Suppressor macrophage treated with lipopolysaccharide for 1 hour (primary cell): Measurements from ENCODE around the gene BEX5.
"Not testable (repeated sequence)": the region's sequence is repeated elsewhere in the genome, so short reads cannot be mapped to it uniquely, and the experiment has no call there.

ENCODE experiments used
- DNase-seq, 3 donors: peaks; one replicate each; pipeline ENCODE4 v3.0.0-alpha.2; 2020 to 2022

The BEX5 gene

GRCh38 chrX:102155806-102156179 lies at the start of gene BEX5:
BEX5 (minus strand) TSS chrX:102155977; CDS start chrX:102154265, 1,712 bp downstream.
- DNase-seq = peak; percentile 36 to 58 (median 51)

- DNase-seq = no peak
Measured at GRCh38 chrX:102185967-102186720, 30.4 kb upstream of the BEX5 start.

DNA sequence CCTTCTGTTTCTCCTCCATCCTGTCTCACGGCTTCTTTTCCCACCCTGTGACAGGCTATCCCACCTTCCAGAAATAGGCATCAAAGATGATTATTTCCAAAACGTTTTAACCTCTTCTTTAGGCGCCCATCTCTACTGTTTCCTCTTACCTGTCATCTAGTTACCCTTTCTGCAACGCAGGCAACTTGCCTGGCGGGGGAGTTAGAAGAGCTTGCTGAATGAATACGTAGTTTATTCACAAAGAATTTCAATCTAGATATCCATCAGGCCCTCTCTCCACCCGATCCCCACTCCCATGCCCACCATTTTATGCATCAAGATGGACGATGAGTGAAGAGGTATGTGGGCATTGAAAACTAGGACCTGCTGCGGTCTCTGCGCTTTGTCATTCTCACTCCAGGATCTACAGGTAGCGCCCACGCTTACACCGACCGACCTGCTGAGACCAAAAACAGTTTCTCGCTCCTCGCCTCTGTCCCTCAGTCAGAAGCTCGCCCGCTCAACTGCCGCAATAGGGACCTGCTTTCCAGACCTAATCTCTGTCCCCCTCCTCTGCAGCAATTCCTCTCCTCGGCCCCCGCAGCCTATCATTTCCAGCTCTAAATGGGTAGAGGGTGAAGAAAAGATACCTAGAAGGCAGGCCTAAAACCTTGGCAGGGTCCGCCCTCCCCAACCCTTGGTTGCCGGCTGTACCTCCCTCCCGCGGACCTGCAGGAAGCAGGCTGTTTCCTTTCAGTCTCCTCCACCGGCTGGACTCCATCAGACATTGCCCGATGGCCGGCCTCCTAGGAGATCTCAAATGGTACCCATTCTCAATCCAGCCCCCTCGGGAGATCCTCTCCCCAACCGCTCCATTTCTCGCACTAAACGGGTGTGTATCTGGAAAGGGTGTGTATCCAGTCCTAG lies 624 bp downstream of the BEX5 start:
- peak in 1 of 3 donors; percentile 0 for DNase-seq

DNA sequence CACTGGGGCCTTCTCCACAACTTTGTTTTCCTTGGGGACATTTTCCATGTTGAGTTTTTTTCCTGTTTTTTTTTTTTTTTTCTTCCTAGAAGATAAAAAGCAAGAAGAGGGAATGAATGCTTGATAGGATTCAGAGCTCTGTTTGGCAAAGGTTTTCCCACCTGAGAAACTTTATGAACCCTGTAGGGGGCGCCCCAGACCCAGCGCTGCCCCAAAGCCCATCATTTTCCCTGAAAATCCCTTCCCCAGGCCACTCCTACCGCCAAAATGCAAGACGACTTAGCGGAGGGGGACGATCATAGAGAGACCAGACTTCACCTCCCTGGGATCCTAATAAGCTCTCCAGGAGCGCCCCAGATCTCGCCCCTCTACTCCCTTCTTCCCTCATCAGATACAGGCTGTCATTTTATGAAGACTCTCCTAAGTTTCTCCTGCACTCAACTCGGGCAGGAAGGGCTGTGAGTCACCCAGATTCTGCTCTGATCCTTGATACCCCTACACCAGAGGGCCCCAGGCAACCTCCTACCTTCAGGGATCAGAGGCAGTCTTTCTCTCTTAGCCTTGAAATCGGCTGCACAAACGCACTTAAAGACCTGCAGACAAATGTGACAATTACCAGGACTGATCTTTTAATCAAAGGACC lies 1.4 kb downstream of the BEX5 start:
- no peak for DNase-seq

DNA sequence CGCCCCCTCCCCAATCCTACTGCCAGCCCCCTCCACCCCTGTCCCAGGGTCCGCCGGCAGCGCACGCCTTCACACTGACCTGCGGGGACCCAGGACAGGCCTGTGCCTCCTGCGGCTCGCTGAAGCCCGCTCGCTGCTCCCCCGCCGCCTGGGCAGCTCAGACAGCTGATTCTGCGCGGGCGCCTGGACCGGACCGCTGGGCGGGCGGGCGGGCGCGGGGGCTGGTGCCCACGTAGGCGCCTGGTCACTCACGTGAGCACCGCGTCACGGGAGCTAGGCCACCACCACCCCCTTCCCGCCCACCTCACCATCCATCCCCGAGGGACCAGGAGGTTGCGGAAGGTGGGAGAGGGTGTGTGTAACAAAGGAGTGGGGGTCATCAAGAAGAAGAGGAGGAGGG lies 13.5 kb downstream of the BEX5 start, which contains the start of gene TCEAL6:
TSS of gene TCEAL6 (minus strand) at position 208 of the 400 bp plus-strand sequence.
- DNase-seq = not testable (repeated sequence)

- not testable (repeated sequence) for DNase-seq
Measured at GRCh38 chrX:102141631-102142030, 14.1 kb downstream of the BEX5 start.

- DNase-seq = not testable (repeated sequence)
Measured at GRCh38 chrX:102140876-102141275, 14.9 kb downstream of the BEX5 start.

- DNase-seq = no peak
Measured at GRCh38 chrX:102138064-102138463, 17.7 kb downstream of the BEX5 start.

- DNase-seq = peak in 1 of 3 donors; percentile 5
Measured at GRCh38 chrX:102129473-102129872, 26.3 kb downstream of the BEX5 start.

DNA sequence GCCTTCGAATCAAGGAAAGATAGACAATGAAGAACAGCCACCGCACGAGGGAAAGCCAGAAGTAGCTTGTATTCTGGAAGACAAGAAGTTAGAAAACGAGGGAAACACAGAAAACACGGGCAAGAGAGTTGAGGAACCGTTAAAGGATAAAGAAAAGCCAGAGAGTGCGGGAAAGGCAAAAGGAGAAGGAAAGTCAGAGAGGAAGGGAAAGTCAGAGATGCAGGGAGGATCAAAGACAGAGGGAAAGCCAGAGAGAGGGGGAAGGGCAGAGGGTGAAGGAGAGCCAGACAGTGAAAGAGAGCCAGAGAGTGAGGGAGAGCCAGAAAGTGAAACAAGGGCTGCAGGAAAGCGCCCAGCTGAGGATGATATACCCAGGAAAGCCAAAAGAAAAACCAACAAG lies 28.9 kb downstream of the BEX5 start:
- DNase-seq = no peak

GRCh38 chrX:102126080-102126818 lies 29.5 kb downstream of the BEX5 start:
- not testable (repeated sequence) for DNase-seq

DNA sequence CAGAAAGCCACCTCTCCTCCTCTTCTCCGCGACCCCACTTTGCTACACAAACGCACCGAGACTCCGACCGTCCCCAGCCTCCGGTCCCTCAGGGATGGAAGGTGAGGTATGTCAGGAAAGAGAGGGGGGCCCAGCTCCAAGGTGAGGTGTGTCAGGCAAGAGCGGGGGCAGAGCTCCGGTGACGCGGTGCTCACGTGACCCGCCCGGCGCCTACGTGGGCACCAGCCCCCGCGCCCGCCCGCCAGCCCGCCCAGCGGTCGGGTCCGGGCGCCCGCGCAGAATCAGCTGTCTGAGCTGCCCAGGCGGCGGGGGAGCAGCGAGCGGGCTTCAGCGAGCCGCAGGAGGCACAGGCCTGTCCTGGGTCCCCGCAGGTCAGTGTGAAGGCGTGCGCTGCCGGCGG lies 30.3 kb downstream of the BEX5 start, which contains the start of gene TCEAL2:
TSS of gene TCEAL2 (plus strand) at position 244 of the 400 bp plus-strand sequence. CDS start 1,152 bp downstream, outside the sequence.
- DNase-seq = not testable (repeated sequence)

DNA sequence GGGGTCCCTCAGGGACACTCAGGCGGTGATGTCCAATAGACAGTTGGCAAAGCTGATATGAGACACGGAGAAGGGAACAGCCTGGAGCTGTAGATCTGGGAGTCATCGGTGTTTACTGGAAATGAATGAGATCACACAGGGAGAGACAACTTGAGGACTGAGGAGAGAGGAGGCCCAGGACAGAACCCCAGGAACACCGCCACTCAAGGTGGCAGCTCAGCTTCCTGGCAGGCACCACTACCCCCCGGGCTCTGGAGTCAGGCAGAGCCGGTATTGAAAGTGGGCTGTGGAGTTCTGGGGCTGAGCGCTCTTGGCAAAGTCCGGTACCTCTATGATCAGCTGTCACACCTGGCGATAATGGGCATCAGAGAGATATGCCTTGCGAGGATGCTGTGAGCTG lies 30.8 kb downstream of the BEX5 start:
- not testable (repeated sequence) for DNase-seq

- DNase-seq = no peak
Measured at GRCh38 chrX:102115748-102116147, 40.0 kb downstream of the BEX5 start.

DNA sequence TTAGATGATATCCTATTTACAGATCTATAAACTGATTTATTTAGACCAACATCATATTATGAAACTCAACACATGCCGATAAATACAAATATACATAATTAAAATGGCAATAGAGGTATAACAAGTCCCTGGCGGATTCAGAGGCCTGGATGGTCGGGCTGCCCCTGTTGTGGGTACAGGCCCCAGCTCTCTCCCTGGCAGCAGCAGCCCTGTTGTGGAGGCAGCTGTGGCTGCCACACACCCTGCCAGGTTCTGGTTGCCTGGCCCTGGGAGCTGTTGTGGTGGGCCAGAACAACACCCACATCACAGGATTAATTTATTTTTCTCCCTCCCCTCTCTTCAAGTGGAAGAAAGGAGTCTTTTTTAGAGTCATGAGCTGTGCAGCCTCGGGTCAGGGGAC lies 42.4 kb downstream of the BEX5 start:
- no peak for DNase-seq
